Gastrocnemius medialis (tissue), 4 donors: ENCODE data around the gene PILRB.

ENCODE experiments used
- CTCF ChIP-seq, 5 experiments: fragments of 450-650 bp in 3 of 5; fragments of 200-600 bp in 2 of 5; sonication (generic) in 2 of 5; IDR thresholded peaks in 4 of 5; conservative IDR thresholded peaks in 1 of 5; 1 replicate in 4 of 5; 2 replicates in 1 of 5; pipeline ENCODE4 v1.5.1; 2016 to 2019; ENCODE audit warnings: antibody characterized with exemption in 5 of 5, mild to moderate bottlenecking in 3 of 5, moderate library complexity in 3 of 5
- POLR2A ChIP-seq, 2 donors: fragments of 450-650 bp; IDR thresholded peaks; one replicate each; pipeline ENCODE4 v1.6.1; 2017; ENCODE audit warnings: antibody characterized with exemption in 2 of 2, mild to moderate bottlenecking in 2 of 2, moderate library complexity in 2 of 2

GRCh38 chr7:100390286-100391009 is 32.5 kb downstream of the PILRB start:
- TF ChIP-seq CTCF (IDR thresholded peaks at IDR 0.05 in 4 of 5, conservative IDR thresholded peaks at IDR 0.05 in 1 of 5): no peak
- TF ChIP-seq POLR2A (IDR thresholded peaks at IDR 0.05): no peak
